SK-N-SH treated with all-trans-retinoic acid at 6 μM for 48 hours (cell line): ENCODE data around the gene MCM9.

Experiments used
- ARNTL ChIP-seq: fragments of 450-650 bp; formaldehyde crosslinking; IDR thresholded peaks from 2 replicates; pipeline ENCODE4 v1.5.0; 2020; ENCODE audit warnings: low read depth, mild to moderate bottlenecking, moderate library complexity, borderline replicate concordance
- BACH2 ChIP-seq: fragments of 250-450 bp; sonication (Bioruptor Pico); IDR thresholded peaks from 2 replicates; pipeline ENCODE4 v1.9.0; 2021; ENCODE audit warnings: mild to moderate bottlenecking, borderline replicate concordance
- CSDC2 ChIP-seq: fragments of 250-450 bp; sonication (Bioruptor Pico); IDR thresholded peaks from 2 replicates; pipeline ENCODE4 v1.5.0; 2020; ENCODE audit warnings: mild to moderate bottlenecking, moderate library complexity
- ISL1 ChIP-seq: fragments of 250-450 bp; sonication (Bioruptor Pico); IDR thresholded peaks from 2 replicates; pipeline ENCODE4 v2.1.2; 2022; ENCODE audit warnings: mild to moderate bottlenecking, moderate library complexity
- SNAI2 ChIP-seq: fragments of 250-450 bp; sonication (Bioruptor Pico); IDR thresholded peaks from 2 replicates; pipeline ENCODE4 v1.5.0; 2020; ENCODE audit warnings: mild to moderate bottlenecking, moderate library complexity
- TCF4 ChIP-seq: fragments of 250-450 bp; sonication (Bioruptor Pico); IDR thresholded peaks from 2 replicates; pipeline ENCODE4 v1.8.0; 2021; ENCODE audit warnings: mild to moderate bottlenecking, moderate library complexity, borderline replicate concordance
- ZFP30 ChIP-seq: fragments of 450-650 bp; formaldehyde crosslinking; IDR thresholded peaks from 2 replicates; pipeline ENCODE4 v1.5.0; 2022; ENCODE audit warnings: mild to moderate bottlenecking, moderate library complexity
- ZNF565 ChIP-seq: fragments of 450-650 bp; formaldehyde crosslinking; conservative IDR thresholded peaks from 2 replicates; pipeline ENCODE4 v1.5.0; 2020; ENCODE audit warnings: low read depth, mild to moderate bottlenecking, moderate library complexity
- ZNF70 ChIP-seq: fragments of 450-650 bp; formaldehyde crosslinking; IDR thresholded peaks from 2 replicates; pipeline ENCODE4 v1.5.0; 2020; ENCODE audit warnings: mild to moderate bottlenecking, moderate library complexity
- TF ChIP-seq, protein P1 (sequence below): fragments of 250-450 bp; sonication (Bioruptor Pico); IDR thresholded peaks from 2 replicates; pipeline ENCODE4 v1.8.0; 2020; ENCODE audit warnings: mild to moderate bottlenecking, moderate library complexity, borderline replicate concordance
- TF ChIP-seq, protein P2 (sequence below): fragments of 250-450 bp; sonication (Bioruptor Pico); IDR thresholded peaks from 2 replicates; pipeline ENCODE4 v1.5.1; 2020; ENCODE audit warnings: low read depth, mild to moderate bottlenecking, moderate library complexity

DNA sequence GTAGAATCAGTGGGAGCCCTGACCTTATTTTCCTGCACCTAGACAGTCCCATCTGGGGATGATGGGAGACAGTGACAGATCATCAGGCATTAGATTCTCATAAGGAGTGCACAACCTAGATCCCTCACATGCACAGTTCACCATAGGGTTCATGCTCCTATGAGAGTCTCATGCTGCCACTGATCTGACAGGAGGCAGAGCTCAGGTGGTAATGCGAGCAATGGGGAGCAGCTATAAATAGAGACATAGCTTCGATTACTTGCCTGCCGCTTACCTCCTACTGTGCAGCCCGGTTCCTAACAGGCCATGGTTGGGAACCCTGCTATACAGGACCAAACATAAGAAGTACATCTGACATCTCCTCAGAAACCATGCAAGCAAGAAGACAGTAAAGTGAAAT is 72.5 kb downstream of the MCM9 start:
- TF ChIP-seq, protein P1, sequence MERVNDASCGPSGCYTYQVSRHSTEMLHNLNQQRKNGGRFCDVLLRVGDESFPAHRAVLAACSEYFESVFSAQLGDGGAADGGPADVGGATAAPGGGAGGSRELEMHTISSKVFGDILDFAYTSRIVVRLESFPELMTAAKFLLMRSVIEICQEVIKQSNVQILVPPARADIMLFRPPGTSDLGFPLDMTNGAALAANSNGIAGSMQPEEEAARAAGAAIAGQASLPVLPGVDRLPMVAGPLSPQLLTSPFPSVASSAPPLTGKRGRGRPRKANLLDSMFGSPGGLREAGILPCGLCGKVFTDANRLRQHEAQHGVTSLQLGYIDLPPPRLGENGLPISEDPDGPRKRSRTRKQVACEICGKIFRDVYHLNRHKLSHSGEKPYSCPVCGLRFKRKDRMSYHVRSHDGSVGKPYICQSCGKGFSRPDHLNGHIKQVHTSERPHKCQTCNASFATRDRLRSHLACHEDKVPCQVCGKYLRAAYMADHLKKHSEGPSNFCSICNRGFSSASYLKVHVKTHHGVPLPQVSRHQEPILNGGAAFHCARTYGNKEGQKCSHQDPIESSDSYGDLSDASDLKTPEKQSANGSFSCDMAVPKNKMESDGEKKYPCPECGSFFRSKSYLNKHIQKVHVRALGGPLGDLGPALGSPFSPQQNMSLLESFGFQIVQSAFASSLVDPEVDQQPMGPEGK (CRISPR knock-in tag), result no peak
- TF ChIP-seq ARNTL (CRISPR knock-in tag), result no peak
- TF ChIP-seq SNAI2, result no peak
- TF ChIP-seq, protein P2, sequence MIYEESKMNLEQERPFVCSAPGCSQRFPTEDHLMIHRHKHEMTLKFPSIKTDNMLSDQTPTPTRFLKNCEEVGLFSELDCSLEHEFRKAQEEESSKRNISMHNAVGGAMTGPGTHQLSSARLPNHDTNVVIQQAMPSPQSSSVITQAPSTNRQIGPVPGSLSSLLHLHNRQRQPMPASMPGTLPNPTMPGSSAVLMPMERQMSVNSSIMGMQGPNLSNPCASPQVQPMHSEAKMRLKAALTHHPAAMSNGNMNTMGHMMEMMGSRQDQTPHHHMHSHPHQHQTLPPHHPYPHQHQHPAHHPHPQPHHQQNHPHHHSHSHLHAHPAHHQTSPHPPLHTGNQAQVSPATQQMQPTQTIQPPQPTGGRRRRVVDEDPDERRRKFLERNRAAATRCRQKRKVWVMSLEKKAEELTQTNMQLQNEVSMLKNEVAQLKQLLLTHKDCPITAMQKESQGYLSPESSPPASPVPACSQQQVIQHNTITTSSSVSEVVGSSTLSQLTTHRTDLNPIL (CRISPR knock-in tag), result no peak
- no peak for TF ChIP-seq ZNF565
- TF ChIP-seq BACH2 (CRISPR knock-in tag), result no peak
- no peak for TF ChIP-seq ZNF70 (CRISPR knock-in tag)
- no peak for TF ChIP-seq CSDC2 (CRISPR knock-in tag)
- TF ChIP-seq ISL1 (CRISPR knock-in tag), result no peak
- TF ChIP-seq ZFP30 (CRISPR knock-in tag), result no peak
- TF ChIP-seq TCF4 (CRISPR knock-in tag), result no peak
